SW480 (cell line): Measurements from ENCODE around the gene FAM149B1.
A peak's percentile ranks its signal among the peaks of the same experiment; 100 is the strongest.
"Not testable (repeated sequence)": the region's sequence is repeated elsewhere in the genome, so short reads cannot be mapped to it uniquely, and the experiment has no call there.

Experiments
- DNase-seq: peaks from one replicate; pipeline ENCODE4 v3.0.0-alpha.2; 2016; ENCODE audit warnings: low spot score

FAM149B1 gene

DNA sequence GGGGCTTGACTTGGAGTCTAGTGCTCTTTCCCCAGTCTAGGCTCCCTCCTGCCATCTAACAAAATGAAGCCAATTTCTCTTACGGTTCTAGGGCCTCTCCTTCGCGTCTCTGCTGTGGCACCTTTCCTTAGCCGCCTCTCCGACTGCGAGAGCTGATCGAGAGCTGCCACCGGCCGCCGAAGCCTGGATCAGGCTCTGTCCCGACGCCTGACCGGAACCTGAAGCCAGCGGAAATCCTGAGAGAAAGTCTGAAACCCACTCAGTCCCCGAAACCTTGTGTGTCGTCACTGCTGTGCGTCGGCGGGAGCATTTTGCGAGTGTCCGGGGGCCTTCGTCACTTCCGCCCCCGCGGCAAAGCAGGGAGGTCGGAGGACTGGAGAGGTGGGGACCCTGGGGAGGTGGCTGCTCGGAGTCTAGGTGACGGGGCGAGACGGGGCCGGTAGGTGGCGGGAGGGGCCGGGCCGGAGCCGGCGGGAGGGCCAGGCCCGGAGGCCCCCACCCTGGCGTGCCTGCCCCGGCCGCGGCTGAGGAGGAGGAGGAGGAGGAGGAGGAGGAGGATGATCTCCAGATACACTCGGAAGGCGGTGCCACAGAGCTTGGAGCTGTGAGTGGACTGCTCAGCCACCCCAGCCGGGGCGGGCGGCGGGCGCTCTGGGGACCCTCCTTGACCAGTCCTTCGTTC is at the start of gene FAM149B1, which contains the start of gene ECD:
Gene FAM149B1, plus strand, starts transcription at position 337 of the 682 bp plus-strand sequence. Its CDS starts 221 bp downstream, at position 558.
Gene ECD, minus strand, starts transcription at position 226 of the 682 bp plus-strand sequence. CDS start 4,071 bp downstream, outside the sequence.
- peak; percentile 86 for DNase-seq

DNA sequence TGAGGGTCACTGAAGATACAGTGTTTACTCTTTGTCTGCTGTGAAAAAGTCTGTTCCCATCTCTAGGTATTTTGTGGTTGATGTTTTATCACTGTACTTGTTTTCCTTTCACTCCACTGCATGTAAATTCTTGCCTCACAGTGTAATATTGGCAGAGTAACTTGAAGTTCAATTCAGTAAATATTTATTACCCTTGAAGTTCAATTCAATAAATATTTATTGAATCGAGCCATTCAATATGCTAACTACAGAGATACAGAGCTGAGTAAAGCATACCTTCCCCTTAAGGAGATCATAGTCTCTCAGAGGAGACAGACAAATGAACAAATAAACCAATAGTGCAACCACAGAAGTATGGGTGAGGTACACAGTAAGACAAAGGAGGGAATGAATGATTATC is 48.5 kb upstream of the FAM149B1 start:
- no peak for DNase-seq

DNA sequence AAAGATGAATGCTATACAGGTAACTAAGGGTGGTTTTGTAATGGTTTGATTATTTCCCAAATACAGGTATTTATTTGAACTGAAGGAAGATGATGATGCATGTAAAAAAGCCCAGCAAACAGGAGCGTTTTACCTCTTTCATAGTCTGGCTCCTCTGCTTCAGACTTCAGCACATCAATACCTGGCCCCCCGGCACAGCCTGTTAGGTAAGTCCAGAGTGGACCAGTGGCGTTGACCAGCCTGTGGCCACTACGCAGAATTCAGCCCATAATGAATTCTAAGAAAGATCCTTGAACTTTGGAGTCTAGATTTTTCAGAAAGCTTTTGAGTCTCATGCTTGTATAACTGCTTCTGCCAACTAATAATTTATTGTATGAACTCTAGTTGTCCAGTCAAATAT is 48.0 kb upstream of the FAM149B1 start:
- no peak for DNase-seq

DNA sequence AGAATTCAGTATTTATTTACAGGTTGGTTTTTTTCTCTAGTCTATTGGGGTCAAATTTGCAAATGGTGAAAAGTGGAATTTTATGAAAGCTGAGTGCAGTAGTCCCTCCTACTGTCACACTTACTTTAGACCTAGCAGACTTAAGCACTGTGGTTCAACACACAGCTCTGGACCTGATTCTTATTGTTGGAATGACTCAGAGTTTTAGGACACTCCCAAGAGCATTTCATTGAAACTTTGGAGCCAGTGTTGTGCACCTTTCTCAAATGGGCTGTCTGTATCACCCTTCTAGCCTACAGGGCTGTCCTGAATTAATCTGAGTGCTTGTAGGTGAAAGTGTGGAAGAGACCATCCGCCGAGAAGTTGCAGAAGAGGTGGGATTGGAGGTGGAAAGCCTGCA is 41.6 kb upstream of the FAM149B1 start:
- DNase-seq: no peak

GRCh38 chr10:73131301-73131700 is 36.6 kb upstream of the FAM149B1 start:
- DNase-seq: no peak

DNA sequence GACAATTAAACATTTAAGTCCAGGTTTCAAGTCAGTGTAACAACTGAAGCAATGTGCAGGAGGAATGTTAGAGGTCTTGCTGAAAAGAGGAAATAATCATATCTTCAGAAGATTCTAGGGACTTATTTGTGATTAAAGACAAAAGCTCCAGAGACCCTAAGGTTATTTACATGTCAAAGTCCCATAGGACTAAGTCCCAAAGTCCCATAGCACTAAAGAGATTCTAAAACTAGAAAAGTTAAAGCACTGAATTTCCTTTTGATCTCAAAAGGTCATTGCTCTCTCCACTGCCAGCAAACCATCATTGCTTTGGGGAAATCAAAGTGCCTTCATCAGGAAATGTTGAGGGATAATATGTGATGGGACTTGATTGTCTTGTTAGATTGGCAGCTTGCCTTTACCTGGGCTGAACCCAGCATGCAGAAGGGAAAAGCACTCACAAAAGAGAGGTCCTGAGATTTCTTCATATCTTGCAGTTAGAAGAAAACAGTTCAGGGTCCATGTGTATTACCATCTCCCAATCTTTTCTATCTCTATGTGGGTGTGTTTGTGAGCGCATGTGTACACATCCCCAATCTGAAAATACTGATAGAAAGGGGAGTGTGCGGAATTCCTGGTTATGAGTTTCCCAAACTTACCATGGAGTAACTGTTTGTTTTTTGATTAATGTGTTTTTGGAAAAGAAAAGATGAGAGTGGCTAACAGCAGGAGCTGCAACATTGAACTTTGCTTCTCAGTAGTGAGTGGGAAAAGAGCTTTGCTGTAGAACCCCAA is 35.8 kb upstream of the FAM149B1 start:
- DNase-seq: no peak

GRCh38 chr10:73134727-73135126 is 33.2 kb upstream of the FAM149B1 start:
- DNase-seq: no peak

DNA sequence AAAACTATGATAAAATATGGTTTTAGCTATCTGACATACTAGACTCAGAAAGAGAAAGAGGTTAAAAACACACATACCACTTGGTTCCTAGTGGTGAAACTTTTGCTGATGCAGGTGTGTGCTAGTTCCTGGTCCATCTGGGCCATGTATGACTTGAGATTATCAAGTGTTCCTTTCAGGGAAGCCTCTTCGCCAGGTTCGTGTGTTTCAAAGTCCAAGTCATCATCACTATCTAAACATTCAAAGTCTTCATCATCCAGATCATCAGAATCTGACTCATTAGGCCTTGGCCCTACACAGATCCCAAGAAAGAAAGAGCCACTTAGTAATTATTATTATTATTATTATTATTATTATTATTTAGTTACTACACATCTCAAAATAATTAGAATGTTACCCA is 31.3 kb upstream of the FAM149B1 start:
- DNase-seq: no peak

- DNase-seq: no peak
These were observed 28.7 kb upstream of the FAM149B1 start for GRCh38 chr10:73139251-73139650.

DNA sequence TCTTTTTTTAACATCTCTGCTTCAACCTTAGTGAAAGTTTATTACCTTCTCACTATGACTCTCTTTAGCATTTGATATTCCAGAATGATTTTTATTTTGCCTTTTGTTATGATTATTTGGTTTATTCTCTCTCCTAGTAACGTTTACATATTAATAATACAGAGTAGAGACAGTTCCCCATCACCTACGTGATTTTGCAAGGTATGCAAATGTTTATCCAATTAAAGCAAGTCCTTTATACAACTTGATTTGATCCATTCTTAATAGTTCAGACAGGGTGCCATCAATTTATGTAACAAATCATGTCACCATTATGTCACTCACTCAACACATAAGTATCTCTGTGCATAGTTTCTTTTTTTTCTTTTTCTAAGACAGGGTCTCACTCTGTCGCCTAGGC is 26.3 kb upstream of the FAM149B1 start:
- DNase-seq: no peak

DNA sequence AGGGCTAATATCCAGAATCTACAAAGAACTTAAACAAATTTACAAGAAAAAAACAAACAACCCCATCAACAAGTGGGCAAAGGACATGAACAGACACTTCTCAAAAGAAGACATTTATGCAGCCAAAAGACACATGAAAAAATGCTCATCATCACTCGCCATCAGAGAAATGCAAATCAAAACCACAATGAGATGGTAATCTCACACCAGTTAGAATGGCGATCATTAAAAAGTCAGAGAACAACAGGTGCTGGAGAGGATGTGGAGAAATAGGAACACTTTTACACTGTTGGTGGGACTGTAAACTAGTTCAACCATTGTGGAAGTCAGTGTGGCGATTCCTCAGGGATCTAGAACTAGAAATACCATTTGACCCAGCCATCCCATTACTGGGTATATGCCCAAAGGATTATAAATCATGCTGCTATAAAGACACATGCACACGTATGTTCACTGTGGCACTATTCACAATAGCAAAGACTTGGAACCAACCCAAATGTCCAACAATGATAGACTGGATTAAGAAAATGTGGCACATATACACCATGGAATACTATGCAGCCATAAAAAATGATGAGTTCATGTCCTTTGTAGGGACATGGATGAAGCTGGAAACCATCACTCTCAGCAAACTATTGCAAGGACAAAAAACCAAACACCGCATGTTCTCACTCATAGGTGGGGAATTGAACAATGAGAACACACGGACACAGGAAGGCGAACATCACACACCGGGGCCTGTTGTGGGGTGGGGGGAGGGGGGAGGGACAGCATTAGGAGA is 17.1 kb upstream of the FAM149B1 start:
- not testable (repeated sequence) for DNase-seq

DNA sequence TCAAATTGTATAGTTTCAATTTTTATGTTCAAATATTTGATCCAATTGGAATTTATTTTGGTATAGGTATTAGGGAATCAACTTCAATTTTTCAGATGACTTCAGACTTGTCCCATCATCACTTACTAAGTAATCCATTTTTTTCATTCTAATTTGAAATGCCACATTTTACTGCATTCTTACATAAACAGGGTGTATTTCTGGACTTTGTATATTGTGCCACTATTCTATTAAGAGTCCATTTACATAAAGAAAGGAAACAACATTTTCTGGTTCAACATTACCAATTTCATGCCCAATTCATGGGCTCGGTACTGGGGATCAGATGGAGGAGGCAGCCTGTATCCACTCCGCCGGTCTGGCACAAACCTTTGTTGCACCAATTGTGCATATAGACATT is 15.9 kb upstream of the FAM149B1 start:
- DNase-seq: no peak

GRCh38 chr10:73156054-73156453 is 11.9 kb upstream of the FAM149B1 start:
- DNase-seq: no peak

DNA sequence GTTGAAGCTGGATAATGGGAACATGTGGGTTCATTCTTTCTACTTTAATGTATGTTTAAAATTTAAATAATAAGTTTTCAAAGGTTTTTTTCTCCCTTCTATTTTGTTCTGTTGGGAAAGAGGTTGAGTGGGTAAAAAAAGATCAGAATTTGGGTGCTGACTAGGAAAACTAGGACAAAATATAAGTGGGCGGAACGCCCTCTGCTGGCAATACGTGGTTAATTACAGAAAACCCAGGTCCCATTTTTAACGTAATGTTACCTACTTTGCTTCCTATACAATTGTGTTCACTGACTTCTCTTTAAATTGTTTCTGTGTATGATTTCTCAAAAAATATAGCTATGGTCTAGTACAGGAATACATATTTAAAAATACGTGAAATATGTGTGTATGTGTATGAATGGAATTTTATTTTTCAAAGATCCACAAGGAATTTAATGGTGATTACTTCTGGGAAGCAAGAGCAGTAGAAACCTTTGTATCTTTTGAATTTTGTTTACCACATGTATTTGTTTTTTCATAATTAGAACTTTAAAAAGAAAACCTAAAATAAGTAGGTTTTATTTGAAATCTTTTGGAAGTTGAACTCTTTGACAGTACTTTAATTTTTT is 8.8 kb upstream of the FAM149B1 start:
- DNase-seq: peak; percentile 23

DNA sequence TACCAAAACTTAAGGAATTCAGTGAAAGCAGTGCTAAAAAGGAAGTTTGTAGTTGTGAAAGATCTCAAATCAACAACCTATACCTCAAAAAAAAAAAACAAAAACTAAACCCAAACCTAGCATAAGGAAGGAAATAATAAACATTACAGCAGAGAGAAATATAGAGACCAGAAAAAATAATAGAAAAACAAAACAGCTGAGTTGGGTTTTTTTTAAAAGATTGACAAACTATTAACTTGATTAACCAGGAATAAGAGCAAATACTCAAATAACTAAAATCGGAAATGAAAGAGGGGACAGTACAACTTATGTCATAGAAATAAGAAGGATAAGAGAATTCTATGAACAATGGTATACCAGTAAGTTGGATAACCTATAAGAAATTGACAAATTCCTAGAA is 6.8 kb upstream of the FAM149B1 start:
- DNase-seq: no peak

DNA sequence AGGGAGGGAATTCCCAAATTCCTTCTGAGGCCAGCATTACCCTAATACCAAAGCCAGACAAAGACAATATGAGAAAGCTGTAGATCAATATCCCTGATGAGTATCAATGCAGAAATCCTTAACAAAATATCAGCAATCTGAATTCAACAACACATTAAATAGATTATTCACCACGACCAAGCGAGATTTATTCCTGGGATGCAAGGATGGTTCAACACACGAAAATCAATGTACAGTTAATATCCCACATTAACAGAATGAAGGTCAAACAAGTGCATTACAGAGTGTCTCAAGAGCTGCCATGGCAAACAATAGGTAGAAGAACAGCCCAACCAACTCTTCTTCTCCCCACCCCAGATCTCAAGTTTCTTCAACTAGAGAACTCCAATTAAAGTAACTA is 6.3 kb upstream of the FAM149B1 start:
- no peak for DNase-seq

DNA sequence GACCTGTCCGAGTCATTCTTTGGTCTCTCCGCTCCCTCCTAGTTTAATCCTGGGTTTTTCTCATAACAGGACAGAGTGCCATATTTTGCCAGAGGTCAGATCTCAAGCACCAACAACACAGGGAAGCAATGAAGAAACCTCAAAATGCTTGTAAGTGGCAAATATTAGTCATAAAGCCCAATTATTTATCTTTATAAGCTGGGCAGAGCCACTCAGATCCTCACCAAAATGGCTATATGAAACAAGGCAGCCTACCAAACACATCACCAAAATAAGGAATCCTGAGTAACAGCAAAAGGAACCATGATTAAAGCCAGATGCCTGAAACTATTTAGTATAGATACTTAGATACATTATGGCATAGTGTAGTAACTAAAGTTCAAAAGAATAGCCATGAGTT is 4.8 kb upstream of the FAM149B1 start:
- DNase-seq: no peak

- no peak for DNase-seq
These were observed 947 bp upstream of the FAM149B1 start for GRCh38 chr10:73166972-73167371.

- no peak for DNase-seq
These were observed 499 bp upstream of the FAM149B1 start for GRCh38 chr10:73167458-73167782.

- DNase-seq: peak; percentile 33
These were observed 515 bp downstream of the FAM149B1 start for GRCh38 chr10:73168465-73168803.

DNA sequence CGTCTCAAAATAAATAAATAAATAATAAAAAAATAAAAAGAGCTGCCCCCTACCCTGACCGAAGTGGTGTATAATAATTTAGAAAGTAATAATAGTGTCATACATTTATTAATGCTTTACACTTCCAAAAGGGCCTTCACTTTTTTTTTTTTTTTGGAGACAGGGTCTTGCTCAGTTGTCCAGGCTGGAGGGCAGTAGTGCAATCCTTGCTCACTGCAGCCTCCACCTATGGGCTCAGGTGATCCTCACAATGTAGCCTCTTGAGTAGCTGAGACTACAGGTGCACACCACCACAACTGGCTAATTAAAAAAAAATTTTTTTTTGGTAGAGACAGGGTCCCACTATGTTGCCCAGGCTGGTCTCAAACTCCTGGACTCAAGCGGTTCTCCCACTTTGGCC is 1.4 kb downstream of the FAM149B1 start:
- no peak for DNase-seq

GRCh38 chr10:73172867-73173266 is 4.9 kb downstream of the FAM149B1 start:
- DNase-seq: no peak
